Stimulated activated naive CD8-positive, alpha-beta T cell treated with anti-CD3 and anti-CD28 coated beads, Interleukin-15, Interleukin-2, amounts not matched to agents 100 ng/mL and 50 ng/mL, for 24 hours (primary cell): ENCODE measurements around the gene ARL3.
"Not testable (repeated sequence)": the region's sequence is repeated elsewhere in the genome, so short reads cannot be mapped to it uniquely, and the experiment has no call there.

Experiments used
- H3K27ac Mint-ChIP-seq: one replicate; pipeline ENCODE4 v1.8.0; 2021; ENCODE audit warnings: mild to moderate bottlenecking, mixed read lengths
- H3K27me3 Mint-ChIP-seq: one replicate; pipeline ENCODE4 v1.8.0; 2021; ENCODE audit warnings: mixed read lengths
- H3K36me3 Mint-ChIP-seq: one replicate; pipeline ENCODE4 v1.8.0; 2021; ENCODE audit warnings: low read depth, mixed read lengths
- H3K4me1 Mint-ChIP-seq: one replicate; pipeline ENCODE4 v1.8.0; 2021; ENCODE audit warnings: low read depth, mixed read lengths
- H3K4me3 Mint-ChIP-seq: one replicate; pipeline ENCODE4 v1.8.0; 2021; ENCODE audit warnings: mild to moderate bottlenecking, mixed read lengths
- H3K9me3 Mint-ChIP-seq: one replicate; pipeline ENCODE4 v1.8.0; 2021; ENCODE audit warnings: mixed read lengths

ARL3 gene, protein sequence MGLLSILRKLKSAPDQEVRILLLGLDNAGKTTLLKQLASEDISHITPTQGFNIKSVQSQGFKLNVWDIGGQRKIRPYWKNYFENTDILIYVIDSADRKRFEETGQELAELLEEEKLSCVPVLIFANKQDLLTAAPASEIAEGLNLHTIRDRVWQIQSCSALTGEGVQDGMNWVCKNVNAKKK

DNA sequence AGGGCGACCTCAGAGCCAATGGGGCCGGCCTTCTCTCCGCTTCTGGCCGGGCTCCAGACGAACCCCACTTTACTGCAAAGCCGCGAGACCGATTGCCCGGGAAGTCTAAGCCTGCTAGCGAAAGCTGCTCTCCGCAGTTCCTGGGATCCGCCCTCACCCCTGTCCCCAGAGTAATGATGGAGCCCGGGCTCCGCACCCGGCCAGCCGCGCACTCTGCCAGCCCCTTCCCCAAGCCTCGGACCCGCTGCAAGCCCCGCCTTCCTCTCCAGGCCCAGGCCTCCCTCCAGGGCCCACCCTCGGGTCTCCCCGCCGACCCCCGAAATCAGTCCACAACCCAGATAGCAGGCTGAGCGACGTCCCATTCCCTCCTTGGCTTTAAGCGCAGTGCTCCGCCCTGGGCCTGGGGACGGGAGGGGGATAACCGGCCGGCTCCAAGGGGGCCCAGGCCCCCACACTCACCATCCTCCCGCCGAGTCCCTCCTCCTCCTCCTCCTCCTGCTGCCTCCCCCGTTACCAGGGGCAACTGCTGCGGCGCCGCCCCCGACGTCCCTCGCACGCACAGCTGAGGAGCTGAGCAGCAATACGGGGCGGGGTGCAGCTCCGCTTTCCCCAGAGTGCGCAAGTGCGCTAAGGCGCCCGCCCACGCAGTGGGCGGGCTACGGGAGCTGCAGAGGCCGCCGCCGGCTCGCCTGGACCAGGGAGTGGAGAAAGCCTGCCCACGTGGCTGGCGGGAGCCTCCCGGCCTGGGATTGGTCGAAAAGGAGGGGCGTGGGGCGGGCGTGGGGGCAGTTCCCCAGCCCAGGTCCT, at the start of gene ARL3:
Gene ARL3, minus strand, starts transcription at position 584 of the 807 bp plus-strand sequence. Its CDS starts 122 bp downstream, at position 462.
- H3K4me1 Mint-ChIP-seq, result peaks cover 72% of the 10 kb centered on the region
- peaks cover 28% of the 10 kb centered on the region for H3K36me3 Mint-ChIP-seq

DNA sequence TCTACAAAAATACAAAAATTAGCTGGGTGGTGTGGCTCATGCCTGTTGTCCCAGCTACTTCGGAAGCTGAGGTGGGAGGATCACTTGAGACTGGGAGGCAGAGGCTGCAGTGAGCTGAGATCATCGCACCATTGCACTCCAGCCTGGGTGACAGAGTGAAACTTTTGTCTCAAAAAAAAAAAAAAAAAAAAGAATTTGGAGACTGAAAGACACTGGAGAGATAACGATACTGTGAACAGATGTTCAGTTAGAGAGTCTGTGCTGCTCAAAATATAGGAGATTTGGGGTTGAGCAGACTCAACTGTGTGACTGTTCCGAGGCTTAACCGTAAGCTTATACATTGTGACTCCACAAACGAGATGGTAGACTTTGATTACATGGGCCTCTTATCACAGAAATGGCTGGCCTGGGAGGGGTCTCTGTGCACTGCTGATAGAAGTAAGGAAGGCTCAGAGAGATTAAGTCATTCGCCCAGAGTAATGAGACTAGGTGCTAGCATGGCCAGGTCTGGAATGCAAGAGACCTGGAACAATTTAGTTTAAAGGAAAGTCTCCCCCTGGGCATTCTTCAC, 48.9 kb upstream of the ARL3 start:
- Mint-ChIP-seq H3K9me3 (no peaks in the 10 kb centered on the region), H3K4me3 (no peak overlapping the region), H3K27ac (no peak overlapping the region), H3K36me3 (peaks cover 50% of the 10 kb centered on the region), H3K4me1 (peaks cover 46% of the 10 kb centered on the region), H3K27me3 (no peaks in the 10 kb centered on the region)

More for the DNA sequence above, at the start of gene ARL3:
- Mint-ChIP-seq H3K4me3 (peak within 1 kb of the TSS; percentile 93), H3K9me3 (no peaks in the 10 kb centered on the region), H3K27me3 (no peaks in the 10 kb centered on the region), H3K27ac (peak within 1 kb of the TSS; percentile 90)

DNA sequence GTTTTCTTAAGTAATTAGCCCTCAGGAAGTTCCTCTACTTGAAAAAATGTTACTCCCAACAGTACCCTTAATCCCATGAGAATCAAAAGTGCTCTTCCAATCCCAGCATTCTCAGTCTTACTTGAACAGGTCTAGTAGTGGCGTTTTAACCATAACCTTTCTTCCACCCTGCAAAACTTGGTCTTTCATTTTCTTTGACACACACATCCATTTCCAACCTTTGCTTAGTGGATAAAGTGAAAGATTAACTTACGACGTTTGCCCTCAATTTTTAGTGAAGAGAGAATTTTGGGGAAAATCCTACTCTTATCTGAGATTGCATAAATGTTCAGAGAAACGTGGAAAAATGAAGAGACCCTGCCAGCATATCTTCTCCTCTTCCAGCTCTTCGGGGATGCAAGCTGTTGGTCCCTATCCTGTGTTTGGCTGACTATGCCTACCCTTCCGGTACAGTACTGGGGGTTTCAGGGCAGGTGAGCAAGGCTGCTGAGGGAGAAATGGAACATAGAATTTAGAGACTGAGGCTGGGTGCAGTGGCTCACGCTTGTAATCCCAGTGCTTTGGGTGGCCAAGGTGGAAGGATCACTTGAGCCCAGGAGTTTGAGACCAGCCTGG, 48.3 kb upstream of the ARL3 start:
- Mint-ChIP-seq H3K27ac (no peak overlapping the region), H3K27me3 (no peaks in the 10 kb centered on the region), H3K36me3 (peaks cover 50% of the 10 kb centered on the region)

DNA sequence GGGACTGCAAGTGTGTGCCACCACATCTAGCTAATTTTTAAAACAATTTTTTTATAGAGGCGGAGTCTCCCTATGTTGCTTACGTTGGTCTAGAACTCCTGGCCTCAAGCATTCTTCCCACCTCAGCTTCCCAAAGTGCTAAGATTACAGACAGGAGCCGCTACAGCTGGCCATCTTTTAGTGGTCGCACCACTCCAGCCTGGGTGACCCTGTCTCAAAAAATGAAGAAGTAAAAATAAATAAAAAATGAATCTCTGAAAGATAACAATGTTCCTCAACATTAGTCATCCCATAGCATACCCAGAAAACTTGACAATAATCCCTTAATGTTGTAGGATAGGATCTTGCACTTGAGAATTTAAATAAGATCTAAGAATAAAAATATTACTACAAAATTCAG, 47.8 kb upstream of the ARL3 start:
- Mint-ChIP-seq H3K27me3 (no peaks in the 10 kb centered on the region), H3K4me1 (peaks cover 44% of the 10 kb centered on the region), H3K4me3 (no peak overlapping the region), H3K9me3 (no peaks in the 10 kb centered on the region), H3K27ac (no peak overlapping the region), H3K36me3 (peaks cover 50% of the 10 kb centered on the region)

More for the DNA sequence above, 48.3 kb upstream of the ARL3 start:
- H3K9me3 Mint-ChIP-seq, result no peaks in the 10 kb centered on the region
- peaks cover 44% of the 10 kb centered on the region for H3K4me1 Mint-ChIP-seq
- H3K4me3 Mint-ChIP-seq, result no peak overlapping the region

DNA sequence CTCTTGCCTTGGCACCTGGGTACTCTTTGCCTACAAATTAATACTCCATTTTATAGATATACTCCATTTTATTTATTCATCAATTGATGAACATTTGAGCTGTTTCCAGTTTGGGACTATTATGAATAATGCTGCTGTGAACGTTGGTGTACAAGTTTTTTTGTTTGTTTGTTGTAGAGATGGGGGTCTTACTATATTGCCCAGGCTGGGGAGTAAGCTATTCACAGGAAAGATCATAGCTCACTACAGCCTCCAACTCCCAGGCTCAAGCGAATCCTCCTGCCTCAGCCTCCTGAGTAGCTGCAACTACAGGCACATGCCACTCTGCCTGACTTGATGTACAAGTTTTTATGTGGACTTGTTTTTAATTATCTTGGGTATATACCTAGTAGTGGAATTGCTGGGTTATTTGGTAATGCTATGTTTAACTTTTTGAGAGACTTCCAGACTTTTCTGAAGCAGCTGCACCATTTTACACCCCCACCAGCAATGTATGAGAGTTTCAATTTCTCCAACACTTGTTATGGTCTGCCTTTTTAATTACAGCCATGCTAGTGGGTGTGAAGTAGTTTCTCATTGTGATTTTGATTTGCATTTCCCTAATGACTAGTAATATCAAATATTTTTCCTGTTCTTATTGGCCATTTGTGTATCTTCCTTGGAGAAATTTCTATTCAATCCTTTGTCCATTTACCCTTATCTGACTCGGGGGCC, 45.5 kb upstream of the ARL3 start:
- H3K27me3 Mint-ChIP-seq, result no peaks in the 10 kb centered on the region
- H3K4me3 Mint-ChIP-seq, result no peak overlapping the region
- H3K9me3 Mint-ChIP-seq, result no peaks in the 10 kb centered on the region
- H3K4me1 Mint-ChIP-seq, result peaks cover 38% of the 10 kb centered on the region
- peaks cover 42% of the 10 kb centered on the region for H3K36me3 Mint-ChIP-seq
- H3K27ac Mint-ChIP-seq, result no peak overlapping the region

DNA sequence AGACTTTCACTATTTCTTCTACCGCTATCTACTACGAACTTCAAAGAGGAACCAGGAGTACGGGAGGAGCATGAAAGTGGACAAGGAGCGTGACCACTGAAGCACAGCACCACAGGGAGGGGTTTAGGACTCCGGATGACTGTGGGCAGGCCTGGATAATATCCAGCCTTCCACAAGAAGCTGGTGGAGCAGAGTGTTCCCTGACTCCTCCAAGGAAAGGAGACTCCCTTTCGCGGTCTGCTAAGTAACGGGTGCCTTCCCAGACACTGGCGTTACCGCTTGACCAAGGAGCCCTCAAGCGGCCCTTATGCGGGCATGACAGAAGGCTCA, 44.7 kb upstream of the ARL3 start:
- H3K9me3 Mint-ChIP-seq, H3K4me3 Mint-ChIP-seq, H3K27me3 Mint-ChIP-seq: not testable (repeated sequence)
- Mint-ChIP-seq H3K27ac (peak overlapping the region; percentile 23), H3K4me1 (peaks cover 31% of the 10 kb centered on the region), H3K36me3 (peaks cover 34% of the 10 kb centered on the region)

DNA sequence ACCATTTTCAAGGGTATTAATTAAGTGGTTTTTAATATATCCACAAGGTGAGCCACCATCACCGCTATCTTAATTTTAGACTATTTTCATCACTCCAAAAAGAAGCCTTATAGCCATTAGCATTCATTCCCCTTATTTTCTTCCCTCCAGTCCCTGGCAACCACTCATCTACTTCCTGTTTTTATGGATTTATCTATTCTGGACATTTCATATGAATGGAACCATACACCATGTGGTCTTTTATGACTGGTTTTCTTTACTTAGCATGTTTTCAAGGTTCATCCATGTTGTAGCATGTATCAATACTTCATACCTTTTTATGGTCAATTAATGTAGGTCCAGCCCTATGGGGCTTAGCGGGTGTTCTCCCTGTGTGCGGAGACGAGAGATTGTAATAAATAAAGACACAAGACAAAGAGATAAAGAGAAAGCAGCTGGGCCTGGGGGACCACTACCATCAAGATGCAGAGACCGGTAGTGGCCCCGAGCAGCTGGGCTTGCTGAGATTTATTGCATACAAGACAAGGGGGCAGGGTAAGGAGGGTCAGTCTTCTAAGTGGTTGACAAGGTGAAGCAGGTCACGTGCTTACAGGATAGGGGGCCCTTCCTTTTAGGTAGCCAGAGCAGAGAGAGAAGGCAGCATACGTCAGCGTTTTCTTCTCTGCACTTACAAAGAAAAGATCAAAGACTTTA, 44.2 kb upstream of the ARL3 start:
- Mint-ChIP-seq H3K9me3 (no peaks in the 10 kb centered on the region), H3K27ac (peak overlapping the region; percentile 23), H3K4me3 (no peak overlapping the region), H3K4me1 (peaks cover 34% of the 10 kb centered on the region), H3K36me3 (peaks cover 32% of the 10 kb centered on the region), H3K27me3 (no peaks in the 10 kb centered on the region)

DNA sequence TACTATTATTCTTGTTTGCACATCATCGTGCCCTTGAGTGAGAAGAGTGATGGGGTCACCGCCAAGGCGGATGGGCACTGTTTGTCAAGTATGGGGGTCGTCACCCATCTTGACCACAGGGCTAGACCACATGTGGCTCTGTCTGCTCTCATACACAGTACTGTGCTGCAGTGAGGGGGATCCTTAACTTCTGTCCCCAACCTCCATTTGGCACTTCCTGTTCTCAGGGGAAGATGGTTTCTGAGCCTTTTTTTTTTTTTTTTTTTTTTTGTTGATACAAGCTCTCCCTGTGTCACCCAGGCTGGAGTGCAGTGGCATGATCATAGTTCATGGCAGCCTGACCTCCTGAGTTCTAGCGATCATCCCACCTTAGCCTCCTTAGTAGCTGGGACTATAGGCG, 43.1 kb upstream of the ARL3 start:
- H3K27ac Mint-ChIP-seq, result no peak overlapping the region
- no peaks in the 10 kb centered on the region for H3K27me3 Mint-ChIP-seq
- H3K9me3 Mint-ChIP-seq, result no peaks in the 10 kb centered on the region
- H3K4me1 Mint-ChIP-seq, result peaks cover 39% of the 10 kb centered on the region
- H3K36me3 Mint-ChIP-seq, result peaks cover 21% of the 10 kb centered on the region
- H3K4me3 Mint-ChIP-seq, result no peak overlapping the region

DNA sequence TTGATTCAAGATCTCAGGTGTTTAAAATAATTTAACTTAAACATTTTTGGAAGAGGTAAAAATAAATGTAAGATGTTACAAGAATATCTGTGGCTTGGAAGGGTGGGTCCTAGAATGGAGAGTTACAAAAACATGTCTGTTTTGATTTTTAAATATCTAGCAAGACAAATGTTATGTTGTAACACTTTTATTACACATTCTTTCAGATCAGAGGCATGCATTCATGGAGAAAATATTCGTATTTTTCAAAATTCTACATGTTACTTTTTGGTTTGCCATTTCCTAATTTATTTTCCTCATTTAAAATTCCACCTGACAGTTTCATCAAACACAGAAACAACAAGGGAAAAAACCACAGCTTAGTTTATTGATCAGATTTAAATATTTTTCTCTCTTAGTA, 39.5 kb upstream of the ARL3 start:
- Mint-ChIP-seq H3K27ac (no peak overlapping the region), H3K27me3 (no peaks in the 10 kb centered on the region), H3K4me3 (no peak overlapping the region), H3K36me3 (peaks cover 9% of the 10 kb centered on the region), H3K4me1 (peaks cover 51% of the 10 kb centered on the region), H3K9me3 (no peaks in the 10 kb centered on the region)

DNA sequence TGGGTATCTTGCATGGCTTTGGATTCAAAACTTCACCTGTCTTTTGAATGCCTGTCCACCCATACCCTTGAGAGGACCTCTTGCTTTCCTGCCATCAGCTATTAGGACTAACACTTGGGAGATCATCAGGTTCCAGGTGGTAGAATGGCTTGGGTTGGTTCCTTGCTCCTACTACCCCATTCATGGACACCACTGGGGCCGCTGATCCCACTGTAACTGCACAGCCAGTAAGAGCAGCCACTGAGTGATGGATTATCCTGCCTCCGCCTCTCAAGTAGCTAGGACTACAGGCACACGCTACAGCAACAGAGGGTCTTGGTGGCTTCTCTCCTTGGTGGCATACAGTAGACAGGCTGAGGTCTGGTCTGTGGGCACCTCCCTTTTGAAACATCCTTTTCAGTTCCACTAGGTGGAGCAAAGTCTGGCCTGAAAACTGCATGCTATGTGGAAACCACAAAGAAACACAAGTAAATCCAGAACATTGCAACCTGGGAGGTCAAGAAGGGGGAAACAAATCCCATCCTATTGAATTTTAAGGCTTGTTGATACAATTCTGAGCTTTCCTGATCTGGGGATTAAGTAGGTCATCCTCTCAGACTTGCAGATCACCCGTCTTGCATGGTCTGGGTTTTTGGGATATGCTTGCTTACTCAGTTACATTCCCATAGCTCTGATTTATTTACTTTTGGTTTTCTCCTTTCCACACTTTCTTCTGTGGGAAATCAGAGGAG, 38.9 kb upstream of the ARL3 start:
- Mint-ChIP-seq H3K4me3 (no peak overlapping the region), H3K36me3 (peaks cover 8% of the 10 kb centered on the region), H3K9me3 (no peaks in the 10 kb centered on the region), H3K27ac (no peak overlapping the region), H3K27me3 (no peaks in the 10 kb centered on the region), H3K4me1 (peaks cover 51% of the 10 kb centered on the region)

DNA sequence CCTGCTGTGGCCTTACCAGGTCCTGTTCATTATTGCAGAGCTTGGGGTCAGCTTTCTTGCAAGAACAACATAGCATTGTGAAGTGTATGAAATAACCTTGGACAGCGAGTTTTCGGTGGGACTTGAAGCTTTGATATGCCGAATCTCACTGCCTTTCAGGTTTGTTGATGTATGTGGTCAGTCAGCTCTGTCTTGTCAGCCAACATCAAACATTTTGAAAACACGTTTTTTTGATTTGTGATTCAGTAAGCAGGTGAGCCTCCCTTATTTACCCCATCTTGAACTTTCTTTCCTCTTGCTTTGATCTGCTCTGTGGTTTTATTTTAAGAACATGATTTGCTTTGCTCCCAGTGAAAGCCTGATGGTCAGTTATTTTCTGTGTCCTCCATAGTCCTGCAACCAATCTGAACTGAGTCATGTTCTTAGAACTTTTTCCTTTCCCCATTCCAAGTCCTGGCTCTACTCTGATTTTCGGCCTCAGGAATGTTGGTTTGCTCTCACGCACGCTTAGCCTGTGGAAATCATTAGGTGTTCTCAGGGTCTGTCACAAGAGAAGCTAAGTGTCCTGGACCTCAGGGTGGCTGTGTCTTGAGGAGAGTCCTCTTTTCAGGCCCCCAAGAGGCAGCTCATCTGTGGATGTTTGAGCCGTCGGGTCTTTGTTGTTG, 38.2 kb upstream of the ARL3 start:
- H3K4me1 Mint-ChIP-seq, result peaks cover 48% of the 10 kb centered on the region
- H3K27ac Mint-ChIP-seq, result no peak overlapping the region
- peaks cover 8% of the 10 kb centered on the region for H3K36me3 Mint-ChIP-seq
- no peak overlapping the region for H3K4me3 Mint-ChIP-seq
- no peaks in the 10 kb centered on the region for H3K27me3 Mint-ChIP-seq
- H3K9me3 Mint-ChIP-seq, result no peaks in the 10 kb centered on the region

DNA sequence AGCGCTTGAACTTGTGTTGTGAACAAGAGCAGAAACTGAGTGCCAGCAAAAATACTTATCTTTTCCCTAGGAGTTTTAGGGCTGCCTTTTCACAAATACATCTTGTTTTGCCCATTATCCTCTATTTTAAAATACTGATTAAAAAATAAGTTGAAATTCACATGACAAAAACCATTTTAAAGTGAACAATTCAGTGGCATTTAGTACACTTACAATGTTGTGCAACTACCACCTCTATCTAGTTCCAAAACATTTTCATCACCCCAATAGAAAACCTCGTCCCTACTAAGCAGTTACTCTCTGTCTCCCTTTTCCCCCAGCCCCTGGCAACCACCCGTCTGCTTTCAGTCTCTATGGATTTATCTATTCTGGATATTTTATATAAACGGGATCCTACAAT, 31.0 kb upstream of the ARL3 start:
- peak overlapping the region; percentile 99 for H3K4me3 Mint-ChIP-seq
- H3K27me3 Mint-ChIP-seq, result no peaks in the 10 kb centered on the region

DNA sequence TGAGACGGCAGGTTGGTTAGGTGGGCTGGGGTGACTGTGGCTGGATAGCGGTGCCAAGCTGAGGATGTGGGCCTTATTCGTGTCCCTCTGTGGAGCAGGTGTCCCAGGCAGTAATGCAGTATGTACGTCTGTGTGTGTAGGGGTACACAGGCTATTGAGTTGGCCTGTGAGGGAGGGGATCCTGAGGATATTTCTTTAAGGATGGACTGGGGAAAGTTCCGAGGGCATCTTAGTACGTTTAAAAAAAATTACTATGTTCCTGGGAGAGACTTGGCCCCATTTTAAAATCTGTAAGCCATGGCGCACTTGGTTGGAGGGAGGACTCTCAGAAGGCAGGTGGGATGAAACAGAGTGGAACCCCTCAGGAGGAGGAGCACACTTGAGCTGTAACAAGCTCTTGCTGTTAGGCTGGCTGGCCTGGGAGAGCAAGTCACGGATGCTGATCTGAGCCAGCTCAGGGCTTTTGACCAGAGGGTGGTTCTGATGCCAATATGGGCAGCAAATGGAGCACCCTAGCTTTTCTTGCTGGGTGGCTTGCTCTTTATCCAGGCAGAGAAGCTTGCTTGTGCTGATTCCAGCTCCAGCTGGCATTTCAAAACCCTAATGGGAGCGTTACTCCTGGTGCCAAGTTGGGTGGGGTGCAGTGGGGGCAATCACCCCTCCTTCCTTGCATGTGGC, 30.3 kb upstream of the ARL3 start:
- Mint-ChIP-seq H3K4me1 (peaks cover 51% of the 10 kb centered on the region), H3K9me3 (peaks cover 6% of the 10 kb centered on the region), H3K27ac (peak overlapping the region; percentile 80), H3K36me3 (peaks cover 5% of the 10 kb centered on the region), H3K4me3 (peak overlapping the region; percentile 99), H3K27me3 (no peaks in the 10 kb centered on the region)

More for the DNA sequence above, 31.0 kb upstream of the ARL3 start:
- peaks cover 6% of the 10 kb centered on the region for H3K9me3 Mint-ChIP-seq
- peaks cover 5% of the 10 kb centered on the region for H3K36me3 Mint-ChIP-seq
- peak overlapping the region; percentile 15 for H3K27ac Mint-ChIP-seq
- peaks cover 51% of the 10 kb centered on the region for H3K4me1 Mint-ChIP-seq
